ENCODE data around the gene MRPL37. TPM values are rescaled to one million over a fixed set of nuclear protein-coding genes. Genes with fewer than 3 reads are reported as not detected.
"Not testable (repeated sequence)": the region's sequence is repeated elsewhere in the genome, so short reads cannot be mapped to it uniquely, and the experiment has no call there.

Gene MRPL37
- total and polyA plus RNA-seq, 2 donors from 2014 or later, result 47.4 to 114 TPM

DNA sequence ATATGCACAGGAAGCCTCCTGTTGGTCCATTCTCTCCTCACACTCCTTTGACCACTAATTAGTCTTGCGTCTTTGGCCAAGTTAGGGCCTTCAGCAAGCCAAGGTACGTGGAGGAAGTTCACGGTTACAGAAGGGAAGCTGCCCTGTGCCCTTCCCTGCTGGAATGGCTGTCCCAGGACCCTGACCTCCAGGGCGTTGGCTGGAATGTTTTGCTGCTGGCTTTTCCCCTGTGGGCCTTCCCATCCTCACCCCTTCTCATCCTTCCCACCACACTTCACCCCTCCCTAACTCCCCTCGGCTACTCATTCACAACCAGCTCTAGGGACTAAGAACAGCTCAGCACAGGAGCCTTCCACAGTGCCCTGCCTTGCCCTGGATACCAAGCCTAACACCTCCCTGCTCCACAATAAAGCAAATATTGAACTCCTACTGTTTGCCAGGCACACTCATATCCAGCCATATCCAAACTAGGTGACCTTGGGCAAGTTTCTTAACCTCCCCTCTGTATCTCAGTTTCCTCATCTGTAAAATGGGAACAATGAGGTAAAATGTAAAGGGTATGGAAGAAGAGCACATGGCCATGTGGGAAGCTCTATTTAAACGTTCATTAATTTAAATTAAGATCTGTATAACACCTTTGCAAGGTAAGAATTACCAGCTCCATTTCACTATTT lies 38.3 kb upstream of the MRPL37 start:
- TF ChIP-seq, protein P1, sequence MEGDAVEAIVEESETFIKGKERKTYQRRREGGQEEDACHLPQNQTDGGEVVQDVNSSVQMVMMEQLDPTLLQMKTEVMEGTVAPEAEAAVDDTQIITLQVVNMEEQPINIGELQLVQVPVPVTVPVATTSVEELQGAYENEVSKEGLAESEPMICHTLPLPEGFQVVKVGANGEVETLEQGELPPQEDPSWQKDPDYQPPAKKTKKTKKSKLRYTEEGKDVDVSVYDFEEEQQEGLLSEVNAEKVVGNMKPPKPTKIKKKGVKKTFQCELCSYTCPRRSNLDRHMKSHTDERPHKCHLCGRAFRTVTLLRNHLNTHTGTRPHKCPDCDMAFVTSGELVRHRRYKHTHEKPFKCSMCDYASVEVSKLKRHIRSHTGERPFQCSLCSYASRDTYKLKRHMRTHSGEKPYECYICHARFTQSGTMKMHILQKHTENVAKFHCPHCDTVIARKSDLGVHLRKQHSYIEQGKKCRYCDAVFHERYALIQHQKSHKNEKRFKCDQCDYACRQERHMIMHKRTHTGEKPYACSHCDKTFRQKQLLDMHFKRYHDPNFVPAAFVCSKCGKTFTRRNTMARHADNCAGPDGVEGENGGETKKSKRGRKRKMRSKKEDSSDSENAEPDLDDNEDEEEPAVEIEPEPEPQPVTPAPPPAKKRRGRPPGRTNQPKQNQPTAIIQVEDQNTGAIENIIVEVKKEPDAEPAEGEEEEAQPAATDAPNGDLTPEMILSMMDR (IDR thresholded peaks at IDR 0.05; ENCODE audit: borderline replicate concordance, extremely low read depth, insufficient read depth), result no peak
- intact Hi-C loops (cut with DNase I), result no loop called here

DNA sequence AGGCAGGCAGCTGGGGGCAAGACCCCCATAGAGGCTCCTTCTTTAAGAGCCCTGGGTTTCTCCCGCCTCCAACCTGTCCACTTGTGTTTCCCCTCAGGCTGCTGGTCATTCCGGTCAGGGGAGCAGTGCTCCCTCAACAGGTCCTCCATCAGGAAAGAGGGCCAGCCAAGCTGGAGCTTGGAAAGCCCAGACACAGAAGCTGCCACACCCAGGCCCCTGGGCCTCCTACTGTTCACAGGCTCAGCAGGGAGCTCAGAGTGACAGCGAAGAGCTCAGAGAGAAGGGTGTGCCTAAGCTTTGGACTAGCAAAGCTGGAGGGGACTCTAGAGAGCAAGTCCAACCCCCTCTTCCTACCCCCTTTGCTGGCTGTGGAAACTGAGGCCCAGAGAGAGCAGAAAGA lies 36.9 kb upstream of the MRPL37 start:
- Histone ChIP-seq H3K27ac (ENCODE audit: low read depth in 2 of 2, low read length in 2 of 2) (no peak overlapping the region), H3K4me1 (ENCODE audit: control insufficient read depth in 2 of 3, insufficient read depth in 2 of 3, low read depth in 1 of 3, low read length in 3 of 3) (no peaks in the 10 kb centered on the region), H3K4me3 (ENCODE audit: low read length in 3 of 3) (no peak overlapping the region), H3K36me3 (ENCODE audit: control insufficient read depth in 2 of 3, insufficient read depth in 3 of 3, low read length in 3 of 3) (no peaks in the 10 kb centered on the region), H3K9me3 (ENCODE audit: control insufficient read depth in 2 of 3, insufficient read depth in 1 of 3, low read length in 3 of 3) (no peaks in the 10 kb centered on the region), H3K9ac (ENCODE audit: low read length in 3 of 3) (no peak overlapping the region), H3K27me3 (ENCODE audit: control insufficient read depth, insufficient read depth, low read length) (no peaks in the 10 kb centered on the region)
- intact Hi-C loops (cut with DNase I), result no loop called here
- TF ChIP-seq, protein P1 (IDR thresholded peaks at IDR 0.05; ENCODE audit: borderline replicate concordance, extremely low read depth, insufficient read depth), result no peak
- no peak for FAIRE-seq
- no peak for DNase-seq

More for the DNA sequence above, 38.3 kb upstream of the MRPL37 start:
- no peak for DNase-seq
- Histone ChIP-seq H3K27ac (ENCODE audit: low read depth in 2 of 2, low read length in 2 of 2) (no peak overlapping the region), H3K36me3 (ENCODE audit: control insufficient read depth in 2 of 3, insufficient read depth in 3 of 3, low read length in 3 of 3) (no peaks in the 10 kb centered on the region), H3K9me3 (ENCODE audit: control insufficient read depth in 2 of 3, insufficient read depth in 1 of 3, low read length in 3 of 3) (no peaks in the 10 kb centered on the region), H3K27me3 (ENCODE audit: control insufficient read depth, insufficient read depth, low read length) (no peaks in the 10 kb centered on the region), H3K9ac (ENCODE audit: low read length in 3 of 3) (no peak overlapping the region), H3K4me3 (ENCODE audit: low read length in 3 of 3) (no peak overlapping the region), H3K4me1 (ENCODE audit: control insufficient read depth in 2 of 3, insufficient read depth in 2 of 3, low read depth in 1 of 3, low read length in 3 of 3) (no peaks in the 10 kb centered on the region)
- no peak for FAIRE-seq

DNA sequence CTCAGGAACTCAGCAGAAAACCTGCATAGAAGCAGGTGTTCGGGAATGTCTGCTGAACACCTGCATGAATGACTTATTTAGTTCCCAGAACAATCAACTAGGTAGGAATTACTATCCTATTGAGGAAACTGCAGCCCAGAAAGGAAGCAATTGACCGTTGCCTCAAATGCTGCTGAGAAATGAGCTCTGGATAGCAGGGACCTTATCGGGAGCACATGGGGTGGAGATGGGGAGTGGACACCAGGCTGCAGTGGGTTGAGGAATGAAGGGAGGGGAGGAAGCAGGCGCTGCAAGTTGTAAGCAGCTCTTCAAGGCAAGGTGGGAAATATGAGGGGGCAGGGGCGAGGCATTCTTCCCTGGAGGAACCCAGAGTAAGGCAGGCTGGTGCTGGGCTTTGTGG lies 36.4 kb upstream of the MRPL37 start:
- TF ChIP-seq, protein P1 (IDR thresholded peaks at IDR 0.05; ENCODE audit: borderline replicate concordance, extremely low read depth, insufficient read depth), result no peak
- FAIRE-seq, result no peak
- Histone ChIP-seq H3K27ac (ENCODE audit: low read depth in 2 of 2, low read length in 2 of 2) (no peak overlapping the region), H3K4me1 (ENCODE audit: control insufficient read depth in 2 of 3, insufficient read depth in 2 of 3, low read depth in 1 of 3, low read length in 3 of 3) (no peaks in the 10 kb centered on the region), H3K36me3 (ENCODE audit: control insufficient read depth in 2 of 3, insufficient read depth in 3 of 3, low read length in 3 of 3) (no peaks in the 10 kb centered on the region), H3K27me3 (ENCODE audit: control insufficient read depth, insufficient read depth, low read length) (no peaks in the 10 kb centered on the region), H3K9ac (ENCODE audit: low read length in 3 of 3) (no peak overlapping the region), H3K9me3 (ENCODE audit: control insufficient read depth in 2 of 3, insufficient read depth in 1 of 3, low read length in 3 of 3) (no peaks in the 10 kb centered on the region), H3K4me3 (ENCODE audit: low read length in 3 of 3) (no peak overlapping the region)
- DNase-seq, result no peak
- intact Hi-C loops (cut with DNase I), result no loop called here

DNA sequence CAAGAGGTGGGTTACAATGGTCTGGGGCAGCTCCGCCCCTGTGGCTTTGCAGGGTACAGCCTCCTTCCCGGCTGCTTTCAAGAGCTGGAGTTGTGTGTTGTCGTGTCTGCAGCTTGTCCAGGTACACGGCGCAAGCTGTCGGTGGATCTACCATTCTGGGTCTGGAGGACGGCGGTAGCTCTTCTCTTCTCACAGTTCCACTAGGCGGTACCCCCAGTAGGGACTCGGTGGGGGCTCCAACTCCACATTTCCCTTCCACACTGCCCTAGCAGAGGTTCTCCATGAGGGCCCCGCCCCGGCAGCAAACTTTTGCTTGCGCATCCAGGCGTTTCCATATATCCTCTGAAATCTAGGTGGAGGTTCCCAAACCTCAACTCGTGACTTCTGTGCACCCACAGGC lies 34.8 kb upstream of the MRPL37 start:
- Histone ChIP-seq H3K27ac (ENCODE audit: low read depth in 2 of 2, low read length in 2 of 2) (no peak overlapping the region), H3K9ac (ENCODE audit: low read length in 3 of 3) (no peak overlapping the region), H3K4me1 (ENCODE audit: control insufficient read depth in 2 of 3, insufficient read depth in 2 of 3, low read depth in 1 of 3, low read length in 3 of 3) (no peaks in the 10 kb centered on the region), H3K4me3 (ENCODE audit: low read length in 3 of 3) (no peak overlapping the region), H3K9me3 (ENCODE audit: control insufficient read depth in 2 of 3, insufficient read depth in 1 of 3, low read length in 3 of 3) (no peaks in the 10 kb centered on the region), H3K27me3 (ENCODE audit: control insufficient read depth, insufficient read depth, low read length) (no peaks in the 10 kb centered on the region), H3K36me3 (ENCODE audit: control insufficient read depth in 2 of 3, insufficient read depth in 3 of 3, low read length in 3 of 3) (no peaks in the 10 kb centered on the region)
- DNase-seq, result peak in 1 of 5 donors; percentile 38
- TF ChIP-seq, protein P1 (IDR thresholded peaks at IDR 0.05; ENCODE audit: borderline replicate concordance, extremely low read depth, insufficient read depth), result no peak
- FAIRE-seq, result no peak
- intact Hi-C loops (cut with DNase I), result no loop called here

DNA sequence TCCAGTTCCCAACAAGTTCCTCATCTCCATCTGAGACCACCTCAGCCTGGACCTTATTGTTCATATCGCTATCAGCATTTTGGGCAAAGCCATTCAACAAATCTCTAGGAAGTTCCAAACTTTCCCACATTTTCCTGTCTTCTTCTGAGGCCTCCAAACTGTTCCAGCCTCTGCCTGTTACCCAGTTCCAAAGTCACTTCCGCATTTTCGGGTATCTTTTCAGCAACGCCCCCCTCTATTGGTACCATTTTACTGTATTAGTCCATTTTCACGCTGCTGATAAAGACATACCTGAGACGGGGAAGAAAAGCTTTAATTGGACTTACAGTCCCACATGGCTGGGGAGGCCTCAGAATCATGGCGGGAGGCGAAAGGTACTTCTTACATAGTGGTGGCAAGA lies 33.6 kb upstream of the MRPL37 start:
- DNase-seq; H3K9ac ChIP-seq (ENCODE audit: low read length in 3 of 3); H3K9me3 ChIP-seq (ENCODE audit: control insufficient read depth in 2 of 3, insufficient read depth in 1 of 3, low read length in 3 of 3); intact Hi-C loops (cut with DNase I); H3K36me3 ChIP-seq (ENCODE audit: control insufficient read depth in 2 of 3, insufficient read depth in 3 of 3, low read length in 3 of 3); H3K27ac ChIP-seq (ENCODE audit: low read depth in 2 of 2, low read length in 2 of 2); FAIRE-seq; H3K27me3 ChIP-seq (ENCODE audit: control insufficient read depth, insufficient read depth, low read length); H3K4me1 ChIP-seq (ENCODE audit: control insufficient read depth in 2 of 3, insufficient read depth in 2 of 3, low read depth in 1 of 3, low read length in 3 of 3); H3K4me3 ChIP-seq (ENCODE audit: low read length in 3 of 3): not testable (repeated sequence)

All from kidney (tissue), 14 donors.